ENCODE data around the gene FAXDC2. TPM values are rescaled to one million over a fixed set of nuclear protein-coding genes. Genes with fewer than 3 reads are reported as not detected.
A peak's percentile ranks its signal among the peaks of the same experiment; 100 is the strongest.

Gene FAXDC2
- total RNA-seq, 1 experiment from 2014 or later: 4.2 TPM

- in situ Hi-C loops (cut with HindIII; ENCODE audit: low pct_unique_long_range_greater_than_20kb, low sequenced_read_pairs): no loop called here
- no peak for DNase-seq (ENCODE audit: low read depth)
Observed at GRCh38 chr5:154782812-154783592, 67.4 kb downstream of the FAXDC2 start.

- DNase-seq (ENCODE audit: low read depth): no peak
- in situ Hi-C loops (cut with HindIII; ENCODE audit: low pct_unique_long_range_greater_than_20kb, low sequenced_read_pairs): no loop called here
Observed at GRCh38 chr5:154782326-154782725, 68.1 kb downstream of the FAXDC2 start.

DNA sequence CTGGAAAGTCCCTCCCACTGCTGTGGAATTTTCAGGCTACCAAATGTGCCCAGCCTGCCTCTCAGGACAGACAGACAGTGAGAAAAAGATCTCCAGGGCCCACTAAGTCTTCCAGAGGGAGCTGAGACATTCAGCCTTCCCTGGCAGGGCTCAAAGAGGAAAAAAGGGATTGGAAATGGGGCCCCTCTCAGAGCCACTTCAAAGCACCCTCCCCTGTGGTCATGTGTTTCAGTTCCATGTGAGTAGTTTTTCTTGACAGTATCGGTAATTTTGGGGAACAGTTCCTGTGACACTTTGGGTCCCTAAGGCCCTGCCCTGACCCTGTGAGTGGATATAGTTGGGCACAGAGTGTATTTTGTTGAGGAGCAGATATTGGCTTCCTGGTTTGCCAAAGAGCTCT lies 70.3 kb downstream of the FAXDC2 start:
- DNase-seq (ENCODE audit: low read depth): no peak
- in situ Hi-C loops (cut with HindIII; ENCODE audit: low pct_unique_long_range_greater_than_20kb, low sequenced_read_pairs): no loop called here

DNA sequence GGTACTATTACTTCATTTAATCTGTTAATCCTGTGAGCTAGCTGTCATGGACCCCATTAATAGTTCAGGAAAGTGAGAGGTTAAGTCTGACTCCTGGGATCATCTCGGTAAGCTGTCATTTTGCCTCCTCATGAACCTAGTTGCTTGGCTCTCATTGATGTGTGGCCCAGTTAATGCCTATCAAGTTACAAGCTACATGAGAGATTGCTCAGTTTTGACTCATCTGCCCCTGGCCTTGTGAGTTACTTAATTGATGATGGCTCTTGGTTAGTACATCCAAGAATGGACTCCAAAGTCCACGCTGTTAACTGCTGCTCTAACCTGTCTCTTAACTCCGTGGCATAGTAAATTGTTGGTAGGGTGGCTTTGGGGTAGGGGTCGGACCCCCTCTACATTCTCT lies 71.3 kb downstream of the FAXDC2 start:
- peak; percentile 67 for DNase-seq (ENCODE audit: low read depth)
- in situ Hi-C loops (cut with HindIII; ENCODE audit: low pct_unique_long_range_greater_than_20kb, low sequenced_read_pairs): no loop called here

DNA sequence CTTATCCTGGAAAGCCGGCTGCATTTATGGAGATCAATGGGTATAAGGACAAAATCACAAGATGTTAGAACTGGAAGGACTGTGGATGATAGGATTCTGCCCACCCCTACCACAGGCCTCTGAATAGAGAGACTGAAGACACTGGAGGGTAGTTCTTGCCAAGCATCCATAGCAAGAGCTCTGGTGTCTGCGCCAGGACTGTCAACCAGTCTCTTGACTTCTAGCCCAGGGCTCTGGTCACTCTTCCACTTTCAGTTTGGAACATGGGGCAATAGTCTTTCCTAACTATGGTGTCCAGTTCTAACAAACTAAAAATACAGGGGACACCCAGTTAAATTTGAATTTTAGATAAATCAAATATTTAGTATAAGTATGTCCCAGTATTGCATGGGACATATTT lies 71.9 kb downstream of the FAXDC2 start:
- in situ Hi-C loops (cut with HindIII; ENCODE audit: low pct_unique_long_range_greater_than_20kb, low sequenced_read_pairs): no loop called here
- no peak for DNase-seq (ENCODE audit: low read depth)

DNA sequence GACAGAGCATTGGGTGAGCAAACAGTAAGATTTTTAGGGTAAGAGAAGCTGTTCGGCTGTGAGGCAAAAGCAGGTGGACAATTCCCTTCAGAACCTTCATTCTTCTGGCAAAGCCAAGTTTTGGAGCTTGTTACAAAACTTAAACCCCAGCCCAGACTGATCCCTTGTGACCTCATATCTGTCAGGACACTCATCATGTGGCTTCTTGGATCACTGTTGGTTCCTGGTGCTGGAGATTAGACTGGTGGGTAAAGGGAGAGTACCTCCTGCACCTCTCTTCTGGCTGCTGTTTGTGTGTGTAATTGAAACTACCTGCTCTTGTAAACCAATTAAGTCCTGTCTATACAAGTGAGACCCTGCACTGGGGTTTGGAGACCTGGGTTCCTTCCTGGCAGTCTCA lies 74.2 kb downstream of the FAXDC2 start:
- DNase-seq (ENCODE audit: low read depth): no peak
- in situ Hi-C loops (cut with HindIII; ENCODE audit: low pct_unique_long_range_greater_than_20kb, low sequenced_read_pairs): no loop called here

- in situ Hi-C loops (cut with HindIII; ENCODE audit: low pct_unique_long_range_greater_than_20kb, low sequenced_read_pairs): no loop called here
- DNase-seq (ENCODE audit: low read depth): no peak
Observed at GRCh38 chr5:154773326-154773725, 77.1 kb downstream of the FAXDC2 start.

GRCh38 chr5:154771383-154771901 lies 79.0 kb downstream of the FAXDC2 start:
- DNase-seq (ENCODE audit: low read depth): peak; percentile 67
- in situ Hi-C loops (cut with HindIII; ENCODE audit: low pct_unique_long_range_greater_than_20kb, low sequenced_read_pairs): no loop called here

DNA sequence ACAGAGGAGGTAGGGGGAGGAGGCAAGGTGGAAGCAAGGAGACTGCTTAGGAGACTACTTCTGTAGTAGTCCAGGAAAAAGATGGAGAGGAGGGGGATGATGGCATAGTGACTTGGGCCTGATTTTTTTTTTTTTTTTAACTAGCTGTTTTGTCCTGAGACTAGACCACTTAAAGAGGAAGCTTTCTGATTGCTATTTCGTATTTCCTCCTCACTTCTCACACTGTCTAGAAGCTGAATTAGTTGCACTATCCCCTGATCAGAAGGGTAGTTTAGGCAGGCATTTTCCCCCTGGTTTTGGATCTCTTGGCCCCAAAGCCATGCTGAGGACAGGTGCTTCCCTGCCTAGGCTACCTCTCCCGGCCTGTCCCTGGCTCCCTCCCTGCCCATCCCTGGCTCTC lies 80.3 kb downstream of the FAXDC2 start:
- peak; percentile 12 for DNase-seq (ENCODE audit: low read depth)

More for the DNA sequence above, 80.3 kb downstream of the FAXDC2 start:
- in situ Hi-C loops (cut with HindIII; ENCODE audit: low pct_unique_long_range_greater_than_20kb, low sequenced_read_pairs): no loop called here

Other genes starting within 250 kb of the FAXDC2 start
- 18.0 and 18.4 TPM in 2 replicates for gene LARP1, start 95.2 kb downstream of the FAXDC2 start, total RNA-seq (2014; rRNA removed; shearing (Covaris generic); ENCODE audit: low replicate concordance)
- 66.5 and 88.5 TPM in 2 replicates for gene CNOT8, start 8.0 kb upstream of the FAXDC2 start, total RNA-seq (2014; rRNA removed; shearing (Covaris generic); ENCODE audit: low replicate concordance)
- 13.1 and 15.3 TPM in 2 replicates for gene GEMIN5, start 87.6 kb upstream of the FAXDC2 start, total RNA-seq (2014; rRNA removed; shearing (Covaris generic); ENCODE audit: low replicate concordance)
- 16.0 and 29.8 TPM in 2 replicates for gene MRPL22, start 90.5 kb upstream of the FAXDC2 start, total RNA-seq (2014; rRNA removed; shearing (Covaris generic); ENCODE audit: low replicate concordance)
- not detected in 2 replicates for gene KIF4B, start 163.2 kb upstream of the FAXDC2 start, total RNA-seq (2014; rRNA removed; shearing (Covaris generic); ENCODE audit: low replicate concordance)

Measured in Caki2 (cell line).